Stomach (tissue), 4 donors: Measurements from ENCODE around the gene DIRAS1.

Experiments
- EP300 ChIP-seq: sonication (generic); formaldehyde crosslinking; IDR thresholded peaks from one replicate; pipeline ENCODE4 v1.6.1; 2017; ENCODE audit warnings: antibody characterized with exemption
- POLR2A ChIP-seq, 4 donors: fragments of 450-650 bp; IDR thresholded peaks; one replicate each; pipeline ENCODE4 v1.6.1; 2016; ENCODE audit warnings: antibody characterized with exemption in 4 of 4, control low read depth in 2 of 4, mild to moderate bottlenecking in 1 of 4, moderate library complexity in 1 of 4
- POLR2AphosphoS5 ChIP-seq, 3 donors: sonication (generic); formaldehyde crosslinking; IDR thresholded peaks; one replicate each; pipeline ENCODE4 v1.6.1; 2016; ENCODE audit warnings: antibody characterized with exemption in 3 of 3
- TF ChIP-seq, protein P1 (sequence below), 7 experiments: fragments of 450-650 bp in 4 of 7; fragments of 200-600 bp in 3 of 7; sonication (generic) in 3 of 7; IDR thresholded peaks; one replicate each; pipeline ENCODE4 v1.5.1; 2016 to 2019; ENCODE audit warnings: antibody characterized with exemption in 7 of 7, control low read depth in 2 of 7, mild to moderate bottlenecking in 1 of 7

DNA sequence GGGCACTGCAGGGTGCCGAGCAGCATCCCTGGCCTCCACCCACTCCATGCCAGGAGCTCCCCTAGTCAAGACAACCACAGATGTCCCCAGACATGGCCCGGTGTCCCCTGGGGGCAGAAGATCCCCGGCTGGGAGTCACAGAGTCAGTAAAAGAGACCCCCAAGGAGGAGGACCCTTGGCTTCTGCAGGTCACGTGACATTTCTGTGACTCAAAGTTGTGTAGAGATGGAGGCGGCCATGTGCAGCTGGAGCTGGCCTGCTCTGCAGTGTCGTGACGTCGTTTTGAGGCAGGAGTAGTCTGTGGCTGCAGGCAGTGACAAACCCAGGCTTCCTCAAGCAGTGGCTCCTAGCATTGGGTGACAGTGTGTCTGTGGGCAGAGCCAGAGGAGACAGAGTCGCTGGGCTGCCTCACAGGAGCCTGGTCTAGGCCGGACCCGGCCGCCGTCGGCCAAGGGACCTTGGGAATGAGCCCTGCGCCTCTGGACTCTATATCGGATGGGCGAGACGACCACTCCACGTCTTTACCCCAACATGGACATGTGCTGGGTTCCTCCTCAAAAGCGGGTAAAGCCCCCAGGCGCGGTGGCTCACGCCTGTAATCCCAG is 7.7 kb upstream of the DIRAS1 start:
- TF ChIP-seq, protein P1, sequence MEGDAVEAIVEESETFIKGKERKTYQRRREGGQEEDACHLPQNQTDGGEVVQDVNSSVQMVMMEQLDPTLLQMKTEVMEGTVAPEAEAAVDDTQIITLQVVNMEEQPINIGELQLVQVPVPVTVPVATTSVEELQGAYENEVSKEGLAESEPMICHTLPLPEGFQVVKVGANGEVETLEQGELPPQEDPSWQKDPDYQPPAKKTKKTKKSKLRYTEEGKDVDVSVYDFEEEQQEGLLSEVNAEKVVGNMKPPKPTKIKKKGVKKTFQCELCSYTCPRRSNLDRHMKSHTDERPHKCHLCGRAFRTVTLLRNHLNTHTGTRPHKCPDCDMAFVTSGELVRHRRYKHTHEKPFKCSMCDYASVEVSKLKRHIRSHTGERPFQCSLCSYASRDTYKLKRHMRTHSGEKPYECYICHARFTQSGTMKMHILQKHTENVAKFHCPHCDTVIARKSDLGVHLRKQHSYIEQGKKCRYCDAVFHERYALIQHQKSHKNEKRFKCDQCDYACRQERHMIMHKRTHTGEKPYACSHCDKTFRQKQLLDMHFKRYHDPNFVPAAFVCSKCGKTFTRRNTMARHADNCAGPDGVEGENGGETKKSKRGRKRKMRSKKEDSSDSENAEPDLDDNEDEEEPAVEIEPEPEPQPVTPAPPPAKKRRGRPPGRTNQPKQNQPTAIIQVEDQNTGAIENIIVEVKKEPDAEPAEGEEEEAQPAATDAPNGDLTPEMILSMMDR (IDR thresholded peaks at IDR 0.05), result no peak
- TF ChIP-seq EP300 (no peak), POLR2AphosphoS5 (IDR thresholded peaks at IDR 0.05) (no peak), POLR2A (IDR thresholded peaks at IDR 0.05) (no peak)
